Stimulated activated CD4-positive, alpha-beta T cell treated with anti-CD3 and anti-CD28 coated beads, Interleukin-12 subunit alpha, Interleukin-12 subunit beta, amount 100 ng/mL, for 4 hours (primary cell): Measurements from ENCODE around the gene SMC3.

Experiments
- DNase-seq: peaks from one replicate; pipeline ENCODE4 v3.0.0-alpha.2; 2020

SMC3 gene

DNA sequence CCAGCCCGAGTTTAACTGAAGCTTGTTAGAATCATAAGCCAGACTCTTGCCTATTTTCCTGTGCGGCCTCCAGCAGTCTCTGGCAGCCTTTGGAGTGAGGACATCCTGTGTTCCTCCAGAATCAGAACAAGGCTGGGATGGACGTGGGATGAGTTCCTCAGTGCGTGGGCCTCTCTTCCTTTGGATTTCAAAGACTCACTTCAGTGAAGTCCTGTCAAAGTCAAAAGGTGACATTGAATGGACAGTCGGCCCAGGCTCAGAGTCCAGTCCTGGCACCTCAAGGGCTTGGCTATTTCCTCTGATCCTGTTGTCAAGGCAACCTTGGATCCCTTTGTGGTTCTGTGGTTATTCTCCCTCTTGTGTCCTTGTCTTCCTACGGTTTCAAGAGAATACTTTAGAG is 21.4 kb upstream of the SMC3 start:
- DNase-seq, result no peak

GRCh38 chr10:110546499-110547110 is 20.9 kb upstream of the SMC3 start:
- no peak for DNase-seq

DNA sequence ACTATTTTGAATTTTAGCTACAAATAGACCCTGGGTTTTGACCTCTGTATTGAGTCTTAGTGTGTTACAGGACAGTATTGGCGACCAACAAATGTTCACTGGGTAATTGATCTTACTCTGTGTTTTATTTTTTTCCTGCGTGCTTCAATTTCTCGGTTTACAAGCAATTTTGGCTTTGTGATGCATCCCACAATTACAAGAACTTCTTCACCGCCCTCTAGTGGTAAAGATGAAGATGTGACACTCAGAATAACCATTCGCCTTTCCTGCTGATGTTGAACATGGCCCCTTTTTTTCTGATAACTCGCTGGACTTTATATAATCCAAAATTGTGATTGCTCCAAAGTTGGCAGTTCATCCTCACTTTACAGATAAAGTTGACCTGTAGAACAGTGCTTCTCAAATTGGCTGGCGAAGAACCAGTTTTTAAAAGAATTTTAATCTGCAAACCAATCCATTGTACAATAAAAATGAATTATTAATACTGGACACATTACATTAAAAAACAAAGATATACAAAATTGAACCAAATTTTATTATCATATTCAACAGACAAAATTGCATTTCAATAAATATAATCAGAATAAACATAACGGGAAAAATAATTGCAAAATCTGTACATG is 20.2 kb upstream of the SMC3 start:
- no peak for DNase-seq

- no peak for DNase-seq
These were observed 19.5 kb upstream of the SMC3 start for GRCh38 chr10:110548002-110548401.

GRCh38 chr10:110549211-110549610 is 18.3 kb upstream of the SMC3 start:
- no peak for DNase-seq

DNA sequence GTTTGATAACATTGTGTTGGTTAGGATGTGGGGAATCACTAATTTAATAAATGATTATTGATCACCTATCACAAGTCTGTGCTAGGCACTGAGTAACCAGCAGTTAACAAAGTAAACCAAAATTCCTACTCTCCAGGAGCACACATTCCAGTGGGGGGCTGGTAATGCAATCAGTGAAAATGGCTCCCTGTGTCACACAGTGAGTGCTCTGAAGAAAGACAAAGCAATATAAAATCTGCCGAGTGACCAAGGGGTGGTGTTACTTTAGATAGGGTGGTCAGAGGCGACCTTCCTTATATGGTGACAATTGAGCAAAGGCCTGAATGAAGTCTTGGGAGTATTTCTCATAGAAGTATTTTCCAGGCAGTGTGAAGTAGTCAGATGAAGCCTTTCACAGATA is 13.6 kb upstream of the SMC3 start:
- DNase-seq, result no peak

GRCh38 chr10:110556296-110556695 is 11.2 kb upstream of the SMC3 start:
- no peak for DNase-seq

GRCh38 chr10:110556969-110557601 is 10.4 kb upstream of the SMC3 start:
- DNase-seq, result peak; percentile 62

GRCh38 chr10:110558041-110558440 is 9.5 kb upstream of the SMC3 start:
- no peak for DNase-seq

- DNase-seq, result no peak
These were observed 7.5 kb upstream of the SMC3 start for GRCh38 chr10:110560012-110560411.

DNA sequence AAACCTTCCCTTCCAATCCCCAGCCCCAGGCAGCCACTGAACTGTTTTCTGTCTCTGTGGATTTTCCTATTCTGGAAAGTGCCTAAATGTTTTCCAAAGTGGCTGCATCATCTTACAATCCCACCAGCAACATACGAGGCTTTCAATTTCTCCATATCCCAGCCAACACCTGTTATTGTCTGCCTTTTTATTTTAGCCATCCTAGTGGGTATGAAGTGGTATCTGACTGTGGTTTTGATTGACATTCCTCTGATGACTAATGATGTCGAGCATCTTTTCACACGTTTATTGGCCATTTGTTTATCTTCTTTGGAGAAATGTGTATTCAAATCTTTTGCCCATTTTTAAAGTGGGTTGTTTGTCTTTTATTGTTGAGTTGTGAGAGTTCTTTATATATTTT is 6.2 kb upstream of the SMC3 start:
- DNase-seq, result no peak

DNA sequence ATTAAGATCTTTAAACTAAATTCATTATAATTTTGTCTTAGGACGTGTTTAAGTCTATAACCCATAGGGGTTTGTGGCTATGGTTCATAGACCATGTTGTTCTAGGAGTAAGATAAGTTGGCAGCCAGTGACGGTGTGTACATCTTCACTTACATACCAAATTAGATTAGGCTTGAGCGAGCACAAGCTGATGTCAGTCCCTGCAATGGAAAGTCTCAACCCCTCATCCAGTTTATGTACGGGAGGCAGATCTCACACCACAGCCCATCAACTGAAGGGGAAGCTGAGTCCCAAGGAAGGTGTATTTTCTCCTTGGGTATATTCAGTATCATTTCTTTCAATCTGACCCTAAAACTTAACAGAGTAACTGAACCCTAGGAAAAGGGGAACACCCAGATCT is 5.1 kb upstream of the SMC3 start:
- DNase-seq, result no peak

DNA sequence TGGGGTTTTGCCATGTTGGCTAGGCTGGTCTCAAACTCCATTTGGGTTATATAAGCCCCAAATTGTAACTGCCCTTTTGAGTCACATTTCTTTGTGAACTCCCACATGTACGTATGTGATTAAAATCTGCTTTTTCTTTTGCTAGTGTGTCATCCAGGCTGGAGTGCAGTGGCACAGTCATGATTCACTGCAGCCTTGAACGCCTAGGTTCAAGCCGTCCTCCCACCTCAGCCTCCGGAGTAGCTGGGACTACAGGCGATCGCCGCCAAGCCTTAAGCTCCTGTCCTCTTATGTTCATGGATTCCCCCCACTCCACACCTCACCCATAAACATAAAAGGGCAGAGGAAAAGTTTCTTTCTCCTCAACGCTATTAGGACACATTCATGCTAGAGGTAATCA is 4.4 kb upstream of the SMC3 start:
- no peak for DNase-seq

- DNase-seq, result no peak
These were observed 859 bp upstream of the SMC3 start for GRCh38 chr10:110566472-110567200.

DNA sequence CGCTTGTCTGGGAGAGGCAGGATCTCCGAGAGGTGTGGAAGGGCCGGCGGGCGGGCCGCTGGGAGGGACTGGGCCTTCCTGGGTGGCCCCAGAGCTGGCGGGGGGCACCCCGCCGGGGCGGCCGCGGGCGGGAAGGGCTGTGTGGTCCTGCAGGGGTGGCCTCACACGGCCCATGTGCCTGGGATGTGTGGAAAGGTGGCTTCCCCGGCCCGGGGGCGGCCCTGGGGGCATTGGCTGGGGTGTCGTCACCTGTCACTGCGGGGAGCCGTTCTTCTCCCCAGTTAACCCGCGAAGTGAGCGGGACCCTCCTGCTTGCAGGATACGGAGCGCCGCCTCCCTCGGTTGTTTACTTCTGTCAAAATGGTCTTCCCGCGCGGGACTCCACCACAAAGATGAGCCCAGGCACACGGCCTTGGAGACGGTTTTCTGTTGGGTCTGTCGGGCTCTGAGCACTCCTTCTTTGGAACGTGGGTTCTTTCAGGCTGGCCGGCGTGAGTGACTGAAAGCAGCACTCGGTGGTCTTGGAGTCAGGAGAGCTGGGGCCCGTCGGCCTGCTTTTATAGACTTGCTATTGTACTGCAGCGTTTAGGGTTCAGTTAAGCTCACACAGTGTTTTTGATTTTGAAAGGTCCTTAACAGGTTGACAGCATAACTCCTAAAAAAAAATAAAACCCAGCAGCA is 700 bp downstream of the SMC3 start:
- peak; percentile 49 for DNase-seq

- no peak for DNase-seq
These were observed 1.6 kb downstream of the SMC3 start for GRCh38 chr10:110569122-110569521.

DNA sequence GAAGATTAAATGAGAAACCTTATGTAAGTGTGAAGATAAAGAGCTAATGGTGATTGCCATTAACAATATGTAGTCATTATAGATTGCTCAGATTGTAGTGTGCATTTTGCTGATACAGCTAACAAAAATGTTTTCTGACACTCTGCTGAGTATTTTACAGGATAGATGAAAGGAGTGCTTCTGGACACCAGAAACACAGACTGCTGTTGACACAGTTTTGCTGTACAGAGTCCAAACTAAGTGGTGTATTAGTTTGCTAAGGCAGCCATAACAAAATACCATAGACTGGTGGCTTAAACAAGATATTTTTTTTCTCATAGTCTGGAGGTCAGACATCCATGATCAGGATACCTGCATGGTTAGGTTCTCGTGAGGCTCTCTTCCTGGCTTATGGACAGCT is 2.2 kb downstream of the SMC3 start:
- DNase-seq, result no peak

DNA sequence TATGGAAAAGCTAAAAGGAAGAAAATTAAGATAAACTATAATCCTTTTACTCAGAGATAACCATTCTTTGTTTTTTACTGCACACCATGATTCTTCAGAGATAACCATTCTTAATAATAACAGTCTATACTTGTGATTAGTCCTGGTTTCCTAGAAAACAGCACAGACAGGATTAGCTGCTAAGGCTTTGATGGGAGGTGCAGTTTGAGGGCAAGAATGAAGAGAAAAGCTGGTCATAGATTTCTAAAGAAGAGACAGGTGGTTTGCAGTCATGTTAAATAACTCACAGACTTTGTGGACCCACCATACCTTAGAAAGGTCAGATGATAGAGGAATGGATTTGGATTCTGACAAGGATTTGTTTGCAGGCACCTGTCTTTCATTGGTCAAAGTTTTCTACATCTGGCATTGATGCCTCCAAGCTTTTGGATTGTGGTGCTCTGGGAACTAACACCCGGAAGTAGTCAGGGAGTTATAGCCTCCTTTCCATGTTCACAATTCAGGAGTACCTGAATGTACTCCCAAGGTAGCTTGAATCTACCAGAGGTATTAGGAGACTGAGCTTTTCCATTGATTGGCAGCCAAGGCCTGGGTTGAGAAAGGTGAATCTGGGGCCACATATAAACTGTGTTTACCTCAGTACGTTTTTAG is 3.7 kb downstream of the SMC3 start:
- no peak for DNase-seq

DNA sequence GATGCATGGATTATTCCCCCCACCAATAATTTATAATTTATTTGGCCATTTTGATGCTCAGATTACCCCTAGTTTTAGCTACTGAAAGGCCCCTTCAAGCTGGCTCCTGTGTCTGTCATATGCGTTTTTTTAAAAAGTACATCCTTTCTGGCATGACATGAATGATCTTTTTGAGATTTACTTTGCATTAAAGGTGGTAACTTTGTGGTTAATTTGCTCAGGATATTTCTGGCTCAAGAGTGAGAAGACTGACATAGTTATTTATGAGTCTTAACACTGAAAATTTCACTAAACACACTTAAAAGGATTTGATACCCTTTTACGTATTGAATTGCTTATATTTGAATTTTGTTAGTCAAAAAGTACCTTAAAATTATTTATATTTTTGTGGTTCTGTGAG is 5.4 kb downstream of the SMC3 start:
- DNase-seq, result no peak

DNA sequence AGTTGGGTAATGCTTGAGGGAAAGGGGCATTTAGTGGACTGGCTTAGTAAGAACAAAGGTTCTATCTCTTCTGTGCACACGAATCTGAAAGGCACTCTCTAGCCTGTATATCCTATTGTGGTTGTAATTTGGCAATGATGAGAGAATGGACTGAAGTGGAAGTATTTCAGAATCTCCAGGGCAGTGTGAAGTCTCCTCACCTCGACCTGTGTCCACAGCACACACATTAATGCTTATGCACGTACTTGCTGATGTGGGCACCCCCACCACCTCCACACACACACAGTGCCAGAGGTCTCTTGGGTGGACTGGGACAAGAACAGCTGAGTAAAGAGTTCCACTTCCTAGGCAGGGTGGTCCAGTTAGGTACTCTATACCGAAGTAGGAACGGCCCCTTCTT is 6.9 kb downstream of the SMC3 start:
- no peak for DNase-seq

DNA sequence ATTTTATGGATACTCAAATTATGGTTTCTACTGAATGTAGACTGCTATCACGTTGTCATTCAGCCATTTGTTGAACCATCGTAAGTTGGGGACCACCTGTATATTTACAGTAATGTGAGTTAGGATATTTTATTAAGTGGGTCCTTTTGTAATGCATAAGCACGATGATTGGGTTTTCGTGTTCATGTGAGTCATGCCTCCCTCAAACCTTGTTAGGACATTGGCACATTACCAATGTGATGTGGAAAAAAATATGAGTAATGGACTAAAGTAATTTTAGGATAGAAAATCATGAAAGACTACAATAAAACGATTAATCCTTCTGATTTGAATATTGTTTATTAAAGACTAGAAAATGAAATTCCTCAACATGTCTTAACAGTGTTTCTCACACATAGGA is 8.7 kb downstream of the SMC3 start:
- DNase-seq, result no peak

DNA sequence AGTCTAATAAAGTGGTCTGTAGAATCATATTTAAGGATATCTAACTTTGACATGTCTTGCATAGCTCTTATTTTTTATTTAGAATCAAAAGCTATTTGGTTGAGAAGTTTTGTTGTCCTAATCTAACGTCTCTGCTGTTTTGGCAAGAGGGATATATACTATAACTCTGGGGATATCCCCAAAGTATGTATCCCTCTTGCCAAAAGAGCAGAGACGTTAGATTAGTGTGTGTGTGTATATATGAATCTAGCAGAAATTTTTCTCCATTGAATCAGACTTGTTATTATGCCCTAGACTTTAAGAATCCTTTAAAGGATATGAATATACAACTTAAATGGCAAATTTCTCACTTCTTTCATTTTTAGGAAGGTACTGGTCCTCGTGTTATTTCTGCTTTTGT is 9.6 kb downstream of the SMC3 start:
- DNase-seq, result no peak

DNA sequence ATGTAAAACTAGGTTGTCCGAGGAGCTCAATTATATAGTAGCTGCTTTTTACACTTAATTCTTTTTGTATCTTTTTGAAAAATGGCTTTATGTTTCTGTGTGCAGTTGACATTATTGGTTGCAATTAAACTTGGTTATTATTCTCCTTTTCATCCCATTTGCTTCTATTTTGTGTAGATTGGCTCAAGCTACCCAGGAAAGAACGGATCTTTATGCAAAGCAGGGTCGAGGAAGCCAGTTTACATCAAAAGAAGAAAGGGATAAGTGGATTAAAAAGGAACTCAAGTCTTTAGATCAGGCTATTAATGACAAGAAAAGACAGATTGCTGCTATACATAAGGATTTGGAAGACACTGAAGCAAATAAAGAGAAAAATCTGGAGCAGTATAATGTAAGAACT is 16.5 kb downstream of the SMC3 start:
- DNase-seq, result no peak
